Neural cell (in vitro differentiated cells): Measurements from ENCODE around the gene GNAQ. TPM values are rescaled to one million over a fixed set of nuclear protein-coding genes. Genes with fewer than 3 reads are reported as not detected.

Experiments used
- H2AFZ ChIP-seq: fragments of 200-600, 300-800 bp; sonication (generic), shearing (Covaris generic); 2 replicates; pipeline ENCODE4 v1.6.0; 2014; ENCODE audit warnings: low read depth, mild to moderate bottlenecking, antibody characterized with exemption, low read length, moderate library complexity
- H3F3A ChIP-seq: fragments of 200-600 bp; shearing (Covaris generic); 2 replicates; pipeline ENCODE4 v1.6.1; 2016; ENCODE audit warnings: mild to moderate bottlenecking, moderate library complexity, mixed read lengths, antibody characterized with exemption, low read length; ENCODE audit not compliant: insufficient read depth, poor library complexity, severe bottlenecking
- H3K27ac ChIP-seq: fragments of 200-600, 300-800 bp; sonication (generic), shearing (Covaris generic); 2 replicates; pipeline ENCODE4 v1.5.1; 2014; ENCODE audit warnings: mild to moderate bottlenecking, low read length, moderate library complexity
- H3K27me3 ChIP-seq: fragments of 300-800, 200-600 bp; sonication (generic), shearing (Covaris generic); 2 replicates; pipeline ENCODE4 v1.6.0; 2014; ENCODE audit warnings: mild to moderate bottlenecking, low read depth, low read length, moderate library complexity; ENCODE audit not compliant: insufficient read depth
- H3K36me3 ChIP-seq: fragments of 300-800, 200-600 bp; sonication (generic), shearing (Covaris generic); 2 replicates; pipeline ENCODE4 v1.5.1; 2014; ENCODE audit warnings: mild to moderate bottlenecking, antibody characterized with exemption, low read length, moderate library complexity; ENCODE audit not compliant: insufficient read depth
- H3K4me2 ChIP-seq: fragments of 300-800, 200-600 bp; sonication (generic), shearing (Covaris generic); 2 replicates; pipeline ENCODE4 v1.6.0; 2014; ENCODE audit warnings: mild to moderate bottlenecking, low read length
- H3K4me3 ChIP-seq: fragments of 300-800, 200-600 bp; sonication (generic), shearing (Covaris generic); 2 replicates; pipeline ENCODE4 v1.5.1; 2014; ENCODE audit warnings: mild to moderate bottlenecking, low read length, moderate library complexity
- H3K79me2 ChIP-seq: fragments of 200-600 bp; shearing (Covaris generic); replicated peaks from 2 replicates; pipeline ENCODE4 v1.6.0; 2014; ENCODE audit warnings: mild to moderate bottlenecking, low read length, moderate library complexity; ENCODE audit not compliant: insufficient read depth
- H3K9ac ChIP-seq: fragments of 300-800, 200-600 bp; sonication (generic), shearing (Covaris generic); 2 replicates; pipeline ENCODE4 v1.6.1; 2016; ENCODE audit warnings: mild to moderate bottlenecking, low read length, mixed read lengths
- H3K9me2 ChIP-seq: fragments of 200-600 bp; shearing (Covaris generic); 2 replicates; pipeline ENCODE4 v1.6.1; 2016; ENCODE audit warnings: mild to moderate bottlenecking, low read length, mixed read lengths; ENCODE audit not compliant: insufficient read depth
- H3K9me3 ChIP-seq: fragments of 200-600, 300-800 bp; sonication (generic), shearing (Covaris generic); 2 replicates; pipeline ENCODE4 v1.6.1; 2016; ENCODE audit warnings: mild to moderate bottlenecking, mixed run types, low read length, moderate library complexity, mixed read lengths
- H4K20me1 ChIP-seq: fragments of 200-600 bp; shearing (Covaris generic); 2 replicates; pipeline ENCODE4 v1.6.1; 2016; ENCODE audit warnings: mild to moderate bottlenecking, mixed run types; ENCODE audit not compliant: insufficient read depth
- EP300 ChIP-seq: fragments of 450-650 bp; conservative IDR thresholded peaks from 2 replicates; pipeline ENCODE4 v1.6.1; 2014; ENCODE audit warnings: antibody characterized with exemption, mild to moderate bottlenecking, moderate library complexity; ENCODE audit not compliant: poor library complexity, severe bottlenecking
- EZH2 ChIP-seq: fragments of 200-600, 300-800 bp; shearing (Covaris generic), sonication (generic); IDR thresholded peaks from 2 replicates; pipeline ENCODE4 v1.6.1; 2014; ENCODE audit warnings: antibody characterized with exemption, low read length, borderline replicate concordance, mild to moderate bottlenecking; ENCODE audit not compliant: insufficient read depth, poor library complexity, severe bottlenecking
- MXI1 ChIP-seq: fragments of 450-650 bp; conservative IDR thresholded peaks from 2 replicates; pipeline ENCODE4 v1.6.1; 2014; ENCODE audit warnings: antibody characterized with exemption, mild to moderate bottlenecking; ENCODE audit not compliant: poor library complexity, severe bottlenecking
- POLR2AphosphoS5 ChIP-seq: IDR thresholded peaks from 2 replicates; pipeline ENCODE4 v1.6.1; 2012
- RAD21 ChIP-seq: fragments of 450-650 bp; conservative IDR thresholded peaks from 2 replicates; pipeline ENCODE4 v1.6.1; 2014; ENCODE audit warnings: antibody characterized with exemption, mild to moderate bottlenecking, moderate library complexity
- SMC3 ChIP-seq: fragments of 450-650 bp; conservative IDR thresholded peaks from 2 replicates; pipeline ENCODE4 v1.6.1; 2014; ENCODE audit warnings: antibody characterized with exemption, mild to moderate bottlenecking, moderate library complexity; ENCODE audit not compliant: poor library complexity
- TAF1 ChIP-seq: IDR thresholded peaks from 2 replicates; pipeline ENCODE4 v1.6.1; 2012; ENCODE audit warnings: low read depth
- polyA plus RNA-seq: library from polyadenylated mRNA; depleted of rRNA; stranded (reverse); fragments of >200 nt; gene quantifications from 2 replicates; pipeline ENCODE4 v1.2.3, GENCODE V29; 2014
- TF ChIP-seq, protein P1 (sequence below): fragments of 450-650 bp; IDR thresholded peaks from 2 replicates; pipeline ENCODE4 v1.5.1; 2014; ENCODE audit warnings: antibody characterized with exemption, mild to moderate bottlenecking, moderate library complexity; ENCODE audit not compliant: poor library complexity, severe bottlenecking
- TF ChIP-seq, protein P2 (sequence below): IDR thresholded peaks from 2 replicates; pipeline ENCODE4 v1.6.1; 2012; ENCODE audit warnings: borderline replicate concordance

GNAQ gene
- polyA plus RNA-seq, 1 donor from 2014 or later: 86.7 TPM

DNA sequence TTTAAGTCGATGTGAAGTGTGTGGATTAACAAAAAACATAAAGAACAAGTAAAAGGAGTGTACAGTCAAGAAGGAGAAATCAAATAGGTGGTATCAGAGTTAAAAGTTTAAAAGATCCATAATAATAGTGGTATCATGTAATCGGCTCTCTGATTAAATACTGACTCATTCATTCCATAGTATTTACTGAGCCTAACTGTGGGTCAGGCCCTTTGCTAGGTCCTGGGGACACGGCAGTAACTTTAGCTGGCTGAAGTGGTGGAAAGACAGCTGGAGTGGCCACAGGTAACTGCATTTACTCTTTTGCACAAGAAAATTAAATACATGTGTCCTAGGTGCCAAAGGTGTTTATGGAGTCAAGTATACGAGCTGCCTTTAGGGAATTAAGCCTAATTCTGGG, 124.0 kb downstream of the GNAQ start:
- no peak overlapping the region for H2AFZ ChIP-seq
- no peaks in the 10 kb centered on the region for H3K9me3 ChIP-seq
- no peak overlapping the region for H3K4me2 ChIP-seq
- no peaks in the 10 kb centered on the region for H4K20me1 ChIP-seq
- no peaks in the 10 kb centered on the region for H3K36me3 ChIP-seq
- H3F3A ChIP-seq: no peaks in the 10 kb centered on the region
- no peaks in the 10 kb centered on the region for H3K9me2 ChIP-seq
- TF ChIP-seq SMC3 (no peak), POLR2AphosphoS5 (no peak), EZH2 (no peak), EP300 (no peak), MXI1 (no peak), TAF1 (no peak), RAD21 (no peak)
- TF ChIP-seq, protein P1, sequence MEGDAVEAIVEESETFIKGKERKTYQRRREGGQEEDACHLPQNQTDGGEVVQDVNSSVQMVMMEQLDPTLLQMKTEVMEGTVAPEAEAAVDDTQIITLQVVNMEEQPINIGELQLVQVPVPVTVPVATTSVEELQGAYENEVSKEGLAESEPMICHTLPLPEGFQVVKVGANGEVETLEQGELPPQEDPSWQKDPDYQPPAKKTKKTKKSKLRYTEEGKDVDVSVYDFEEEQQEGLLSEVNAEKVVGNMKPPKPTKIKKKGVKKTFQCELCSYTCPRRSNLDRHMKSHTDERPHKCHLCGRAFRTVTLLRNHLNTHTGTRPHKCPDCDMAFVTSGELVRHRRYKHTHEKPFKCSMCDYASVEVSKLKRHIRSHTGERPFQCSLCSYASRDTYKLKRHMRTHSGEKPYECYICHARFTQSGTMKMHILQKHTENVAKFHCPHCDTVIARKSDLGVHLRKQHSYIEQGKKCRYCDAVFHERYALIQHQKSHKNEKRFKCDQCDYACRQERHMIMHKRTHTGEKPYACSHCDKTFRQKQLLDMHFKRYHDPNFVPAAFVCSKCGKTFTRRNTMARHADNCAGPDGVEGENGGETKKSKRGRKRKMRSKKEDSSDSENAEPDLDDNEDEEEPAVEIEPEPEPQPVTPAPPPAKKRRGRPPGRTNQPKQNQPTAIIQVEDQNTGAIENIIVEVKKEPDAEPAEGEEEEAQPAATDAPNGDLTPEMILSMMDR: no peak
- TF ChIP-seq, protein P2, sequence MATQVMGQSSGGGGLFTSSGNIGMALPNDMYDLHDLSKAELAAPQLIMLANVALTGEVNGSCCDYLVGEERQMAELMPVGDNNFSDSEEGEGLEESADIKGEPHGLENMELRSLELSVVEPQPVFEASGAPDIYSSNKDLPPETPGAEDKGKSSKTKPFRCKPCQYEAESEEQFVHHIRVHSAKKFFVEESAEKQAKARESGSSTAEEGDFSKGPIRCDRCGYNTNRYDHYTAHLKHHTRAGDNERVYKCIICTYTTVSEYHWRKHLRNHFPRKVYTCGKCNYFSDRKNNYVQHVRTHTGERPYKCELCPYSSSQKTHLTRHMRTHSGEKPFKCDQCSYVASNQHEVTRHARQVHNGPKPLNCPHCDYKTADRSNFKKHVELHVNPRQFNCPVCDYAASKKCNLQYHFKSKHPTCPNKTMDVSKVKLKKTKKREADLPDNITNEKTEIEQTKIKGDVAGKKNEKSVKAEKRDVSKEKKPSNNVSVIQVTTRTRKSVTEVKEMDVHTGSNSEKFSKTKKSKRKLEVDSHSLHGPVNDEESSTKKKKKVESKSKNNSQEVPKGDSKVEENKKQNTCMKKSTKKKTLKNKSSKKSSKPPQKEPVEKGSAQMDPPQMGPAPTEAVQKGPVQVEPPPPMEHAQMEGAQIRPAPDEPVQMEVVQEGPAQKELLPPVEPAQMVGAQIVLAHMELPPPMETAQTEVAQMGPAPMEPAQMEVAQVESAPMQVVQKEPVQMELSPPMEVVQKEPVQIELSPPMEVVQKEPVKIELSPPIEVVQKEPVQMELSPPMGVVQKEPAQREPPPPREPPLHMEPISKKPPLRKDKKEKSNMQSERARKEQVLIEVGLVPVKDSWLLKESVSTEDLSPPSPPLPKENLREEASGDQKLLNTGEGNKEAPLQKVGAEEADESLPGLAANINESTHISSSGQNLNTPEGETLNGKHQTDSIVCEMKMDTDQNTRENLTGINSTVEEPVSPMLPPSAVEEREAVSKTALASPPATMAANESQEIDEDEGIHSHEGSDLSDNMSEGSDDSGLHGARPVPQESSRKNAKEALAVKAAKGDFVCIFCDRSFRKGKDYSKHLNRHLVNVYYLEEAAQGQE: no peak
- H3K27me3 ChIP-seq: no peaks in the 10 kb centered on the region
- peaks cover 16% of the 10 kb centered on the region for H3K79me2 ChIP-seq
- no peak overlapping the region for H3K9ac ChIP-seq
- H3K4me3 ChIP-seq: no peak overlapping the region
- H3K27ac ChIP-seq: no peak overlapping the region

DNA sequence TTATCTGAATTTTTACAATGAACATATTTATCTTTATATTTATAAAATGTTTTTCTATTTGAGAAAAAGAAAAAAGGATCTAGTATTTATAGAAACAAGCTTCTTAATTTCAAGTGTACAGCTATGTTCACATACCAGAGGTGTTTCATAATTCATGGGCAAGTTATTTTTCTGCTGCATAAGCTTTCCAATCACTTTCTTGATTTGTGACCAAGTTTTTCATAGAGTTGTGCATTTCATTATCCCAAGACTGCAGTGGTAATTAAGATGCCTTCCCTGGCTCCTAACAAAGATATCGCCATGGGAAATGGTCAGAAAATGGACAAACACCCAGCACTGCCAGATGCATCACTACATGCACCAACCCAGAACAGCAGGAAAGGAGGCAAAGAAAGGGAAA, 124.6 kb downstream of the GNAQ start:
- H4K20me1 ChIP-seq: no peaks in the 10 kb centered on the region

More for the DNA sequence above, 124.6 kb downstream of the GNAQ start:
- Histone ChIP-seq H3K4me3 (no peak overlapping the region), H3F3A (no peaks in the 10 kb centered on the region), H2AFZ (no peak overlapping the region), H3K27ac (no peak overlapping the region), H3K79me2 (peaks cover 11% of the 10 kb centered on the region), H3K4me2 (no peak overlapping the region), H3K36me3 (no peaks in the 10 kb centered on the region), H3K9ac (no peak overlapping the region), H3K9me3 (no peaks in the 10 kb centered on the region), H3K27me3 (no peaks in the 10 kb centered on the region), H3K9me2 (no peaks in the 10 kb centered on the region)
- TF ChIP-seq POLR2AphosphoS5 (no peak), EP300 (no peak), SMC3 (no peak)
- TF ChIP-seq, protein P1: no peak
